ENCODE measurements around the gene BTBD9. TPM values are rescaled to one million over a fixed set of nuclear protein-coding genes. Genes with fewer than 3 reads are reported as not detected.

BTBD9 gene
- total and polyA plus RNA-seq, 2 donors (not counting 3 experiments of a cell fraction or from before 2014, with no cell fraction given) = 4.9 to 15.0 TPM

- Histone ChIP-seq H3K9ac (replicated peaks; ENCODE audit: extremely low read depth, insufficient read depth, low read length) (no peak overlapping the region), H3K79me2 (ENCODE audit: control insufficient read depth, insufficient read depth, low read length) (no peaks in the 10 kb centered on the region), H4K20me1 (replicated peaks; ENCODE audit: control insufficient read depth, extremely low read depth, insufficient read depth, low read length) (no peaks in the 10 kb centered on the region), H3K9me1 (replicated peaks; ENCODE audit: control insufficient read depth, extremely low read depth, insufficient read depth, low read length) (no peaks in the 10 kb centered on the region), H3K4me1 (ENCODE audit: control insufficient read depth, extremely low read depth, insufficient read depth, low read length) (no peaks in the 10 kb centered on the region), H3K27ac (ENCODE audit: insufficient read depth, low read depth, low read length) (no peak overlapping the region), H3K4me2 (ENCODE audit: insufficient read depth, low read length) (no peak overlapping the region), H3K36me3 (ENCODE audit: control insufficient read depth in 2 of 2, extremely low read depth in 1 of 2, insufficient read depth in 2 of 2, low read length in 2 of 2) (no peaks in the 10 kb centered on the region), H3K4me3 (replicated peaks in 1 of 3; ENCODE audit: insufficient read depth in 1 of 3, low read depth in 1 of 3, low read length in 3 of 3) (no peak overlapping the region), H2AFZ (ENCODE audit: low read depth, low read length) (no peak overlapping the region), H3K27me3 (ENCODE audit: control insufficient read depth in 2 of 2, insufficient read depth in 2 of 2, low read length in 2 of 2) (no peaks in the 10 kb centered on the region), H3K9me3 (replicated peaks; ENCODE audit: control insufficient read depth, insufficient read depth, low read length) (no peaks in the 10 kb centered on the region)
- TF ChIP-seq MYC (IDR thresholded peaks at IDR 0.05; ENCODE audit: low read depth, low read length) = no peak
- TF ChIP-seq, protein P1, sequence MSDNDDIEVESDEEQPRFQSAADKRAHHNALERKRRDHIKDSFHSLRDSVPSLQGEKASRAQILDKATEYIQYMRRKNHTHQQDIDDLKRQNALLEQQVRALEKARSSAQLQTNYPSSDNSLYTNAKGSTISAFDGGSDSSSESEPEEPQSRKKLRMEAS (IDR thresholded peaks at IDR 0.05; ENCODE audit: insufficient read depth, insufficient read length) = no peak
- DNase-seq (ENCODE audit: low read depth, low spot score) (no peak), FAIRE-seq (no peak)
- CTCF ChIA-PET = no interaction called here
- POLR2A ChIA-PET = no interaction called here
- dilution Hi-C loops (cut with MboI; ENCODE audit: extremely low pct_ligation_motif_present, low sequenced_read_pairs) = no loop called here
- intact Hi-C loops (cut with micrococcal nuclease) = loop anchor here (5.0 kb wide), 2 partner anchors 313 to 773 kb away; no protein-coding TSS in a partner anchor
- BruUV-seq (replicated peaks) = no TSS peak
These were observed 149.8 kb downstream of the BTBD9 start for GRCh38 chr6:38489951-38490350.

DNA sequence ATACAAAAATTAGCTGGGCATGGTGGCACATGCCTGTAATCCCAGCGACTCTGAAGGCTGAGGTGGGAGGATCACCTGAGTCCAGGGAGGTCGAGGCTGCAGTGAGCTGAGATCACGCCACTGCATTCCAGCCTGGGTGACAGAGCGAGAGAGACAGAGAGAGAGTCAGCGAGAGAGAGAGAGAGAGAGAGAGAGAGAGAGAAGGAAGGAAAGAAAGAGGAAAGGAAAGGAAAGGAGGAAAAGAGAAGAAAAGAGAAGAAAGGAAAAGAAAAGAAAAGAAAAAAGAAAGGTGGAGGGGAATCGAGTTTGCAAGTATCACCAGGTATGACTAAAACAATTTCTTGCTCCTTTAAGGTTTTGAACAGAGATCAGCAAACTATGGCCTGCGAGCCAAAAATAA, 152.3 kb downstream of the BTBD9 start:
- ChIA-PET POLR2A (no interaction called here), CTCF (no interaction called here)
- no peak for TF ChIP-seq MYC (IDR thresholded peaks at IDR 0.05; ENCODE audit: low read depth, low read length)
- no peak for TF ChIP-seq JUN (IDR thresholded peaks at IDR 0.05; ENCODE audit: borderline replicate concordance, insufficient read depth, insufficient read length, low read depth)
- TF ChIP-seq GATA2 (IDR thresholded peaks at IDR 0.05; ENCODE audit: insufficient read depth, insufficient read length, low read depth, low read length) = no peak
- no peak for TF ChIP-seq FOS (IDR thresholded peaks at IDR 0.05; ENCODE audit: borderline replicate concordance, insufficient read depth, low read length)
- no peak for TF ChIP-seq POLR2A (IDR thresholded peaks at IDR 0.05; ENCODE audit: low read depth, low read length)
- TF ChIP-seq, protein P1 (IDR thresholded peaks at IDR 0.05; ENCODE audit: insufficient read depth, insufficient read length) = no peak
- Histone ChIP-seq H3K4me2 (ENCODE audit: insufficient read depth, low read length) (no peak overlapping the region), H3K9ac (replicated peaks; ENCODE audit: extremely low read depth, insufficient read depth, low read length) (no peak overlapping the region), H3K4me3 (replicated peaks in 1 of 3; ENCODE audit: insufficient read depth in 1 of 3, low read depth in 1 of 3, low read length in 3 of 3) (no peak overlapping the region), H3K27ac (ENCODE audit: insufficient read depth, low read depth, low read length) (no peak overlapping the region), H3K36me3 (ENCODE audit: control insufficient read depth in 2 of 2, extremely low read depth in 1 of 2, insufficient read depth in 2 of 2, low read length in 2 of 2) (no peaks in the 10 kb centered on the region), H2AFZ (ENCODE audit: low read depth, low read length) (no peak overlapping the region), H3K27me3 (ENCODE audit: control insufficient read depth in 2 of 2, insufficient read depth in 2 of 2, low read length in 2 of 2) (no peaks in the 10 kb centered on the region), H3K9me1 (replicated peaks; ENCODE audit: control insufficient read depth, extremely low read depth, insufficient read depth, low read length) (no peaks in the 10 kb centered on the region), H3K4me1 (ENCODE audit: control insufficient read depth, extremely low read depth, insufficient read depth, low read length) (no peaks in the 10 kb centered on the region), H3K9me3 (replicated peaks; ENCODE audit: control insufficient read depth, insufficient read depth, low read length) (no peaks in the 10 kb centered on the region), H3K79me2 (ENCODE audit: control insufficient read depth, insufficient read depth, low read length) (no peaks in the 10 kb centered on the region), H4K20me1 (replicated peaks; ENCODE audit: control insufficient read depth, extremely low read depth, insufficient read depth, low read length) (no peaks in the 10 kb centered on the region)
- no TSS peak for BruUV-seq (replicated peaks)
- DNase-seq (ENCODE audit: low read depth, low spot score) (no peak), FAIRE-seq (no peak)
- intact Hi-C loops (cut with micrococcal nuclease) (loop anchor here (5.0 kb wide), 1 partner anchor 770 kb away; no protein-coding TSS in a partner anchor), dilution Hi-C loops (cut with MboI; ENCODE audit: extremely low pct_ligation_motif_present, low sequenced_read_pairs) (no loop called here)

All from endothelial cell of umbilical vein (primary cell).